GM21390 (cell line): Measurements from ENCODE around the gene AFF1.

Experiments
- ATAC-seq: cut with Tn5 transposase; IDR thresholded peaks from one replicate; pipeline ENCODE4 v1.9.1; 2021; ENCODE audit not compliant: unreplicated experiment

AFF1 gene, protein sequence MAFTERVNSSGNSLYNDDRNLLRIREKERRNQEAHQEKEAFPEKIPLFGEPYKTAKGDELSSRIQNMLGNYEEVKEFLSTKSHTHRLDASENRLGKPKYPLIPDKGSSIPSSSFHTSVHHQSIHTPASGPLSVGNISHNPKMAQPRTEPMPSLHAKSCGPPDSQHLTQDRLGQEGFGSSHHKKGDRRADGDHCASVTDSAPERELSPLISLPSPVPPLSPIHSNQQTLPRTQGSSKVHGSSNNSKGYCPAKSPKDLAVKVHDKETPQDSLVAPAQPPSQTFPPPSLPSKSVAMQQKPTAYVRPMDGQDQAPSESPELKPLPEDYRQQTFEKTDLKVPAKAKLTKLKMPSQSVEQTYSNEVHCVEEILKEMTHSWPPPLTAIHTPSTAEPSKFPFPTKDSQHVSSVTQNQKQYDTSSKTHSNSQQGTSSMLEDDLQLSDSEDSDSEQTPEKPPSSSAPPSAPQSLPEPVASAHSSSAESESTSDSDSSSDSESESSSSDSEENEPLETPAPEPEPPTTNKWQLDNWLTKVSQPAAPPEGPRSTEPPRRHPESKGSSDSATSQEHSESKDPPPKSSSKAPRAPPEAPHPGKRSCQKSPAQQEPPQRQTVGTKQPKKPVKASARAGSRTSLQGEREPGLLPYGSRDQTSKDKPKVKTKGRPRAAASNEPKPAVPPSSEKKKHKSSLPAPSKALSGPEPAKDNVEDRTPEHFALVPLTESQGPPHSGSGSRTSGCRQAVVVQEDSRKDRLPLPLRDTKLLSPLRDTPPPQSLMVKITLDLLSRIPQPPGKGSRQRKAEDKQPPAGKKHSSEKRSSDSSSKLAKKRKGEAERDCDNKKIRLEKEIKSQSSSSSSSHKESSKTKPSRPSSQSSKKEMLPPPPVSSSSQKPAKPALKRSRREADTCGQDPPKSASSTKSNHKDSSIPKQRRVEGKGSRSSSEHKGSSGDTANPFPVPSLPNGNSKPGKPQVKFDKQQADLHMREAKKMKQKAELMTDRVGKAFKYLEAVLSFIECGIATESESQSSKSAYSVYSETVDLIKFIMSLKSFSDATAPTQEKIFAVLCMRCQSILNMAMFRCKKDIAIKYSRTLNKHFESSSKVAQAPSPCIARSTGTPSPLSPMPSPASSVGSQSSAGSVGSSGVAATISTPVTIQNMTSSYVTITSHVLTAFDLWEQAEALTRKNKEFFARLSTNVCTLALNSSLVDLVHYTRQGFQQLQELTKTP

DNA sequence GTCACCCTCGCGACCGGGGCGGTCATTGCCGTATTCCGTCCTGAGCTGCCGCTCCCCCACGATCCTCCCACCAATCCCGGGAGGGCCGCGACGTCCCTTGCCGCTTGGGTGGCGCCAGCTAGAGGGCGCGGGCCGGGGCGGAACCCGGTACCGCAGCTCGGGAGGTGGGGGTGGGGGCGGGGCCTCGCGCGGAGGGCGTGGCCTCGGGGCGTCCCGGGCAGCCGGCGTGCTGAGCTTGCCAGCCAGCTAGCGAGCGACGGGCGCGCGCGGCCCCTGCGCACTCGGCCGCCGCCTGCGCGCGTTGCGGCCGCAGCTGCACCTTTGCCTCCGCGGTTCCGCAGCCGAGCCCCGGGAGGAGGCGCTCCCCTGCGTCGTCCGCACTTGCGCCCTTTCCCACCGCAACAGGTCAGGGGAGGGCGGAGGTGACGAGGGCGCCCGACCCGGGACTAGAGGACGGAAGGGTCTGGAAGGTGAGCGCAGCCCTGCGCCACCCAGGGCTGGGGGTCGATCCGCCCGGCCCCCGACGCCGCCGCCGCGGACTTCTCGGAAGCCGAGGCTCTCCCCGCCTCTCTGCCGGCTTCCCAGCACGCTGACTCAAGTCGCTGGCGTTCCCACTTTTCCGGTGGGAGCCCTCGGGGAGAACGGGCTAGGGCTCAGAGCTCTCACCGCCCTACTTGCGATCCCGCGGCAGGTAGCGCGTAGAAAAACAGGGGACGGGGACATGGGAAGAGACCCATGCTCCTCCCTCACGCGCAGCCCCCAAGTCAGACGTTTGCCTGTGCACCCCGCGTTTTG lies at the start of gene AFF1:
Gene AFF1 (plus strand): TSS at position 241 of the 795 bp plus-strand sequence. CDS start 13,523 bp downstream, outside the sequence.
- ATAC-seq: peak; percentile 47

- no peak for ATAC-seq
Observed at GRCh38 chr4:86890790-86891189, 44.0 kb upstream of the AFF1 start.

- peak; percentile 65 for ATAC-seq
Observed at GRCh38 chr4:86891762-86892635, 42.8 kb upstream of the AFF1 start, which contains the start of gene C4orf36. TSS of gene C4orf36 (minus strand) at chr4:86892422. CDS start at chr4:86891520, 902 bp downstream.

DNA sequence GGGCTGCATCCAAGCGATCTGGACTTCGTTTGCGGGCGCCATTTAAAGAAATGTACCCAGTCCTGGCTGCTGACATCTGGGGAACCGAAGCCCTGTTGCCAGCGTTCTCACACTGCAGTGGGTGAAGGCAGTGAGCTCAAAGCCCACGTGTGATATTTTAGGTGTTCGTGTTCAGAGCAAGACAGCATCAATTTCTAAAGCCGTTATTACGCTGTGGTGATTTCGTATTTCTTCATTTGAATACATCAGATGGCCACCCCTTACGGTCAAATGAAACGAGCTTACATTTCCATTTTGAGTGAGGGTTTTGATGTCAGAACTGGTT lies 42.2 kb upstream of the AFF1 start:
- no peak for ATAC-seq

DNA sequence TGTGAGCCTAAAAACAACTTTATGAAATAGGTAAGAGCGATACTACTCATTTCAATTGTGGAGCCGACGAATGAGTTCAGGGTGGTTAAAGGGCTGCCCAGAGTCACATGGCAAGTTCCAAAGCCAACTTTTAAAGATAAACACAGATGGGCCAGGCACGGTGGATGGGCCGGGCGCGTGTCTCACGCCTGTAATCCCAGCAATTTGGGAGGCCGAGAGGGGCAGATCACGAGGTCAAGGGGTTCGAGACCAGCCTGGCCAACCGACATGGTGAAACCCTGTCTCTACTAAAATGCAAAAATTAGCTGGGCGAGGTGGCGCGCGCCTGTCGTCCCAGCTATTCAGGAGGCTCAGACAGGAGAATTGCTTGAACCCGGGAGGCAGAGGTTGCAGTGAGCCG lies 41.7 kb upstream of the AFF1 start:
- ATAC-seq: no peak

GRCh38 chr4:86894455-86894854 lies 40.4 kb upstream of the AFF1 start:
- no peak for ATAC-seq

DNA sequence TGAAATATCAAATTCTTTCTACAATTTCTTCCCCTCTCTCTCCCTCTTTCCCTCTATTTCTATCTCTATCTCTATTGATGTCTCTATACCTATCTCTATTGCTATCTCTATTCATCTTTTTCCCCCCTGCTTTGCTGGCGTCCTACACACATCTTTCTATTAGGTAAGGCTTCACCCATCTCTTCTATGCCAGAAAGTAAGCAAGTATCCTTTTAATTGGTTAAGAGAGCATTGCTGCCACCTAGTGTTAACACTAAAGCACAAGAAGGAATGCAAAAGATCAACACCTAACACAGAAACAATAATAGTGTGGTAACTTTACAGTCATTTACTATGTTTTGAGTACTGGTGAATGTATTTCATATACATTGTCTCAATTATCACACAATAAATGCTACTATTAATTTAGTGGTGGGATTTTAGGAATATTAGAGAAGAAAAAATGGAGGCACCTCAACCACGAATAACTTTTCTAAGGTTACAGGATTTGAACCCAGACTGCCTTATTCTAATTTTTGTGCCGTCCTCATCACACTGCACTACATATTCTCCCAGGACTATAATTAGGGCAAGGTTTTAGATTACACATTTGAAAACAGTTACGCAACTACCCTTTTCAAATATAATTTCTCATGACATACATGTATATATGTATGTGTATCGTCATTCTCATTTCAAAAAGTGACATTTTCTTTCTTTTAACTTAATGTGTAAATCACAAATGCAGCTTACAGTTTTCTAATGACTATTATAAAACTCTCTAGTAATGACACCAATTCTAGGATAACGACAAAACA lies 38.9 kb upstream of the AFF1 start:
- peak; percentile 52 for ATAC-seq

GRCh38 chr4:86896596-86896995 lies 38.2 kb upstream of the AFF1 start:
- no peak for ATAC-seq

GRCh38 chr4:86898562-86898961 lies 36.2 kb upstream of the AFF1 start:
- no peak for ATAC-seq

- no peak for ATAC-seq
Observed at GRCh38 chr4:86901864-86902263, 32.9 kb upstream of the AFF1 start.

DNA sequence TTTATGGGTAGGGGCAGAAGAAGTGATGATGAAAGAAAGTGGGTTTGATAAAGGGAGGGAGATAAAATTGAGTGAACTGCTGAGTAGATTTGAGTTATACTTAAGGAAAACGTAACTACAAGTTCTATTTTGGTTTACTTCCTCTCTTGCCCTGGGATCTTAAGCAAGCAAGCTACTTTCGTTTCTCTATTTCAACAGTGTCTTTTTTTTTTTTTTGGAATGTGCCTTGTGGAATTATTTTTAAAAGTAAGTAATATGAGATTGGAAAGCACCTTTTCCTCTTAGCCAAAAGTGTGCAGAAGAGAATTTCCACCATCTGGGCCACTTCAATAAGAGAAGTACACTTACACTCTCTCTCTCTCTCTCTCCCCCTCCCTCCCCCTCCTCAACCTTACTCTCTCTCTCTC lies 26.6 kb upstream of the AFF1 start:
- no peak for ATAC-seq

DNA sequence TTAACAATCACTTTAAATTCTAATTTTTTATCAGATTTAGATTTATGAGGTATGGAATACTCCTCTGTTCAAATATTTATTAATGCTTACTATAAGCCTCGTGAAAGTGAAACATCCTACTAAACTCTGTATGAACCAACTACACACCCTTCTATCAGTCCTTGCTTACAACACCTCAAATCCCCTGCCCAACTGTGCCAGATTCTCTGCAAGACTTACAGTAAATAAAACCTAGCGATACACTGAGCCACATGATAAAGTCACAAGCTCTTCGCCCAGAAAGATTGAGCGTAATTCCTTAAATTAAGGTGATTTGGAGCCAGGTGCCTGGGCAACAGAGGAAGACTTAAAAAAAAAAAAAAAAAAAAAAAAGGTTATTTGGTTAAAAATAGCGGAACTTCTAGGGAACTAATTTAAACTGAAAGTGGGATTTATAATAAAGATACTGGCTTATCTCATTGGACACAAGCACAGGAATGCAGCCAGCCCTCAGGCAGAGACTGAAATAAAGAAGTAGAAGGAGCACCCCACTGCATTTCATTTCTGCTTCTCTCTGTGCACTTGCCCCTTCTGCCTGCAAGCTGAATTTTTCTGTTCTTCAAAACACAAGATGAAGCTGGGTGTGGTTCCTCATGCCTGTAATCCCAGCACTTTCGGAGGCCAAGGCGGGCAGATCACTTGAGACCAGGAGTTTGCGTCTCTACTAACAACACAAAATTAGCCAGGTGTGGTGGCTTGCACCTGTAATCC lies 25.1 kb upstream of the AFF1 start:
- no peak for ATAC-seq

DNA sequence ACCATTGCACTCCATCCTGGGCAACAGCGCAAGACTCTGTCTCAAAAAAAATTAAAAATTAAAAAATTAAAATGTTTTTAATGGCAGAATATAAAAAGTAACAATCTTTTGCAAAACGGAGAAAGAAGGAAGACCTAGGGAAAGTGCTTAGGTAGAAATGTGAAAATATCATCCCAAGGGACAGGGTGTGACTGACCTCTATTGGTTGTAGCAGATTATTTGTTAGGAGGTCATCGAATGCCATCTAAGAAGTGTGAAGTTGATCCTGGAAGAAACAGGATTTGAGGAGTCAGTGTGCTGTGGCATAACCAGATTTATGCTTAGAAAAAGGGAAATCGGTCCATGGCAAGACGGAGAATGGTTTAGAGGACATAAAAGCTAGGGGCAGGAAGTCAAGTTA lies 24.4 kb upstream of the AFF1 start:
- no peak for ATAC-seq

- no peak for ATAC-seq
Observed at GRCh38 chr4:86910820-86911684, 23.8 kb upstream of the AFF1 start.

DNA sequence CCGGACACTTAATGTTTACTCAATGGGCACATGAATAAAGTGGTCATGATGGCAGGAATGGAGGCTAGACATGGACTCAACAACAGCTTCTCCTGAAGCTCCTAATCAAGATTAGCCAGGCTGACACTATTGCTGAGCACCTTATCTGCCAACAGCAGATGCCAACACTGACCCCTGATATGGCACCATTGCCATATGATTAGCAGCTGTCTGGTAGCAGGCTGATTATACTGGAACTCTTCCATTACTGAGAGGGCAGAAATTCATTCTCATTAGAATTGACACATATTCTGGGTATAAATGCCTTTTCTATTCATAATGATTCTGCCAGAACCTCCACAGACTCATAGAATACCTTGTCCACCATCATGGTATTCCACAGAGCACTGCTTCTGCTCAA lies 18.4 kb upstream of the AFF1 start:
- ATAC-seq: no peak

DNA sequence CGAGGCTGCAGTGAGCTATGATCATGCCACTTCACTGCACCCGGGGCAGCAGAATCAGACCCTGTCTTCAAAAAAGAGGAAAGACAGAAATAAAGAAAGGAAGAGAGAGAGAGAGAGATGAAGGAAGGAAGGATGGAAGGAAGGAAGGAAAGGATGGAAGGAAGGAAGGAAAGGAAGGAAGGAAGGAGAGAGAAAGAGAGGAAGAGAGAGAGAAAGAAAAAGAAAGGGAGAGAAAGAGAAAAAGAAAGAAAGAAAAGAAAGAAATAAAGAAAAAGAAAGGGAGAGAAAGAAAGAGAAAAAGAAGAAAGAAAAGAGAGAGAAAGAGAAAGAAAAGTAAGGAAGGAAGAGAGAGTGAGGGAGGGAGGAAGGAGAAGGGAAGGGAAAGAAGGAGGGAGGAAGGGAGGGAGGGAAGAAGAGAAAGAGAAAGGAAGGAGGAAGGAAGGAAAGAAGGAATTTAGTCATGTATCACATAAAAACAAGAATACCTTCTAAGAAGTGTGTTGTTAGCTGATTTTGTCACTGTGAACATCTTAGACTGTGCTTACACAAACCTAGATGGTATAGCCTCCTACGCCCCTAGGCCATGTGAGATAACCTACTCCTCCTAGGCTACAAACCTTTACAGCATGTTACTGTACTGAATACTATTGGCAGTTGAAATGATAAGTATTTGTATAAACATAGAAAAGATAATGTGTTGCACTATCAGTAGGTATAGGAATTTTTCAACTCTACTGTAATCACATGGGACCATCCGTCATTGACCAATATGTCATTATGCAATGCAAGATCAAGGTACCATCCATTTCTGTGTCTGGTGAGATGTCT lies 17.4 kb upstream of the AFF1 start:
- no peak for ATAC-seq
